ENCODE data around the gene SAP30L.

- TF ChIP-seq, protein P1, sequence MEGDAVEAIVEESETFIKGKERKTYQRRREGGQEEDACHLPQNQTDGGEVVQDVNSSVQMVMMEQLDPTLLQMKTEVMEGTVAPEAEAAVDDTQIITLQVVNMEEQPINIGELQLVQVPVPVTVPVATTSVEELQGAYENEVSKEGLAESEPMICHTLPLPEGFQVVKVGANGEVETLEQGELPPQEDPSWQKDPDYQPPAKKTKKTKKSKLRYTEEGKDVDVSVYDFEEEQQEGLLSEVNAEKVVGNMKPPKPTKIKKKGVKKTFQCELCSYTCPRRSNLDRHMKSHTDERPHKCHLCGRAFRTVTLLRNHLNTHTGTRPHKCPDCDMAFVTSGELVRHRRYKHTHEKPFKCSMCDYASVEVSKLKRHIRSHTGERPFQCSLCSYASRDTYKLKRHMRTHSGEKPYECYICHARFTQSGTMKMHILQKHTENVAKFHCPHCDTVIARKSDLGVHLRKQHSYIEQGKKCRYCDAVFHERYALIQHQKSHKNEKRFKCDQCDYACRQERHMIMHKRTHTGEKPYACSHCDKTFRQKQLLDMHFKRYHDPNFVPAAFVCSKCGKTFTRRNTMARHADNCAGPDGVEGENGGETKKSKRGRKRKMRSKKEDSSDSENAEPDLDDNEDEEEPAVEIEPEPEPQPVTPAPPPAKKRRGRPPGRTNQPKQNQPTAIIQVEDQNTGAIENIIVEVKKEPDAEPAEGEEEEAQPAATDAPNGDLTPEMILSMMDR (IDR thresholded peaks at IDR 0.05; ENCODE audit: low read length) = no peak
- TF ChIP-seq EZH2 (optimal IDR thresholded peaks at IDR 0.05; ENCODE audit: low read depth, low read length) = no peak
Observed at GRCh38 chr5:154401931-154402330, 43.9 kb upstream of the SAP30L start.
